DOHH2 (cell line): Measurements from ENCODE around the gene ZC3H7A.
A peak's percentile ranks its signal among the peaks of the same experiment; 100 is the strongest.

ENCODE experiments used
- H3F3A ChIP-seq: fragments of 200-600 bp; sonication (generic), shearing (Covaris generic); 2 replicates; pipeline ENCODE4 v1.6.0; 2016; ENCODE audit warnings: antibody characterized with exemption, mild to moderate bottlenecking; ENCODE audit not compliant: control insufficient read depth, insufficient read depth
- H3K27ac ChIP-seq: fragments of 200-600 bp; sonication (generic); 2 replicates; pipeline ENCODE4 v1.5.1; 2014; ENCODE audit warnings: low read depth, mild to moderate bottlenecking, low read length, moderate library complexity
- H3K27me3 ChIP-seq: fragments of 200-600 bp; sonication (generic); 2 replicates; pipeline ENCODE4 v1.6.1; 2014; ENCODE audit warnings: mild to moderate bottlenecking, low read length, mixed read lengths; ENCODE audit not compliant: control insufficient read depth
- H3K36me3 ChIP-seq: fragments of 200-600 bp; sonication (generic); 2 replicates; pipeline ENCODE4 v1.6.1; 2014; ENCODE audit warnings: mild to moderate bottlenecking, low read length, moderate library complexity, mixed read lengths; ENCODE audit not compliant: control insufficient read depth
- H3K4me1 ChIP-seq: fragments of 200-600 bp; sonication (generic); 2 replicates; pipeline ENCODE4 v1.6.1; 2014; ENCODE audit warnings: mild to moderate bottlenecking, low read length, mixed read lengths; ENCODE audit not compliant: control insufficient read depth
- H3K4me2 ChIP-seq: fragments of 200-600 bp; sonication (generic); 2 replicates; pipeline ENCODE4 v1.6.0; 2014; ENCODE audit warnings: mild to moderate bottlenecking, low read length, moderate library complexity
- H3K4me3 ChIP-seq: fragments of 200-600 bp; sonication (generic); 2 replicates; pipeline ENCODE4 v1.5.1; 2014; ENCODE audit warnings: mild to moderate bottlenecking, low read length, mixed read lengths
- H3K79me2 ChIP-seq: fragments of 200-600 bp; sonication (generic); 2 replicates; pipeline ENCODE4 v1.6.1; 2014; ENCODE audit warnings: mild to moderate bottlenecking, low read length, mixed read lengths; ENCODE audit not compliant: control insufficient read depth
- H3K9me2 ChIP-seq: fragments of 200-600 bp; sonication (generic); replicated peaks from 2 replicates; pipeline ENCODE4 v1.6.1; 2014; ENCODE audit warnings: mild to moderate bottlenecking, low read length, mixed read lengths; ENCODE audit not compliant: control insufficient read depth
- H3K9me3 ChIP-seq: fragments of 200-600 bp; sonication (generic); 2 replicates; pipeline ENCODE4 v1.6.1; 2014; ENCODE audit warnings: antibody characterized with exemption, low read length, mixed read lengths; ENCODE audit not compliant: control insufficient read depth, insufficient read depth
- H4K20me1 ChIP-seq: fragments of 200-600 bp; sonication (generic); 2 replicates; pipeline ENCODE4 v1.6.0; 2014; ENCODE audit warnings: low read depth, mild to moderate bottlenecking, antibody characterized with exemption, low read length, moderate library complexity; ENCODE audit not compliant: control insufficient read depth, insufficient read depth
- EZH2phosphoT487 ChIP-seq: fragments of 200-600 bp; sonication (generic); IDR thresholded peaks from 2 replicates; pipeline ENCODE4 v1.6.1; 2017; ENCODE audit warnings: borderline replicate concordance, mild to moderate bottlenecking, antibody characterized with exemption, low read length, moderate library complexity, mixed read lengths
- TF ChIP-seq, protein P1 (sequence below): fragments of 200-600 bp; sonication (generic); IDR thresholded peaks from one replicate; pipeline ENCODE4 v1.5.1; 2014; ENCODE audit warnings: antibody characterized with exemption, mild to moderate bottlenecking, low read depth, low read length; ENCODE audit not compliant: poor library complexity, severe bottlenecking

The ZC3H7A gene

DNA sequence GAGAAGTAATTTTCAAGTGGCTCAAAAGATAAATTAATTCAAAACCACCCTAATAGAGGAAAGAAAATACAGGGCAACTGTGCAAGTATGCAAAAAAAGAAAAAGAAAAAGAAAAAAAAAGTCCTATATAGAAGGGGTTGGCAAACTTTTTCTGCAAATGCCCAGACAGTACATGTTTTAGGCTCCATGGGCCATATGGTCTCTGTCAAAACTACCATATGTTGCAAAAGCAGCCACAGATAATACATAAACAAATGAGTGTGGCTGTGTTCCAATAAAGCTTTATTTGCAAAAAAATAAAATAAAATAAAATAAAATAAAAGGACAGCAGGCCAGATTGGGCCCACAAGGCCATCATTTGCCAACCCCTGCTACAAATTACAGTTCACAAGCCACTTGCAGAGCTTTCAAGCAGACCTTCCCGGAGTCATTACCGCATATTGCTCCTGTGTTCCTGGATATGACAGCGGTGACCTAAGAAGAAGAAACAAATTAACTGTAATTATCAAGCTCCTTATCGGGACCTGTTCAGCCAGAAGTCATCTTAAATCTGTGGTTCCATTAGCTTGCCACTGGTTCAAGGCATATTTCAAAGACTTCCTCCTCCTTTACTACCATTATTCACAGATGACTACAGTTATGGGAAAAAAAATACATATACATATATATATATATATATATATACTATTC, 15.9 kb downstream of the ZC3H7A start:
- no peaks in the 10 kb centered on the region for H4K20me1 ChIP-seq
- no peak for TF ChIP-seq EZH2phosphoT487
- TF ChIP-seq, protein P1, sequence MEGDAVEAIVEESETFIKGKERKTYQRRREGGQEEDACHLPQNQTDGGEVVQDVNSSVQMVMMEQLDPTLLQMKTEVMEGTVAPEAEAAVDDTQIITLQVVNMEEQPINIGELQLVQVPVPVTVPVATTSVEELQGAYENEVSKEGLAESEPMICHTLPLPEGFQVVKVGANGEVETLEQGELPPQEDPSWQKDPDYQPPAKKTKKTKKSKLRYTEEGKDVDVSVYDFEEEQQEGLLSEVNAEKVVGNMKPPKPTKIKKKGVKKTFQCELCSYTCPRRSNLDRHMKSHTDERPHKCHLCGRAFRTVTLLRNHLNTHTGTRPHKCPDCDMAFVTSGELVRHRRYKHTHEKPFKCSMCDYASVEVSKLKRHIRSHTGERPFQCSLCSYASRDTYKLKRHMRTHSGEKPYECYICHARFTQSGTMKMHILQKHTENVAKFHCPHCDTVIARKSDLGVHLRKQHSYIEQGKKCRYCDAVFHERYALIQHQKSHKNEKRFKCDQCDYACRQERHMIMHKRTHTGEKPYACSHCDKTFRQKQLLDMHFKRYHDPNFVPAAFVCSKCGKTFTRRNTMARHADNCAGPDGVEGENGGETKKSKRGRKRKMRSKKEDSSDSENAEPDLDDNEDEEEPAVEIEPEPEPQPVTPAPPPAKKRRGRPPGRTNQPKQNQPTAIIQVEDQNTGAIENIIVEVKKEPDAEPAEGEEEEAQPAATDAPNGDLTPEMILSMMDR = no peak
- H3K27me3 ChIP-seq = no peaks in the 10 kb centered on the region
- peak overlapping the region; percentile 95 for H3K4me2 ChIP-seq
- peaks cover 36% of the 10 kb centered on the region for H3F3A ChIP-seq
- peaks cover 54% of the 10 kb centered on the region for H3K4me1 ChIP-seq
- H3K79me2 ChIP-seq = peaks cover 58% of the 10 kb centered on the region
- H3K9me2 ChIP-seq = no peaks in the 10 kb centered on the region
- peak overlapping the region; percentile 91 for H3K27ac ChIP-seq
- no peaks in the 10 kb centered on the region for H3K9me3 ChIP-seq
- peaks cover 37% of the 10 kb centered on the region for H3K36me3 ChIP-seq
- H3K4me3 ChIP-seq = peak overlapping the region; percentile 33; the same call in 1 of the 2 replicates

DNA sequence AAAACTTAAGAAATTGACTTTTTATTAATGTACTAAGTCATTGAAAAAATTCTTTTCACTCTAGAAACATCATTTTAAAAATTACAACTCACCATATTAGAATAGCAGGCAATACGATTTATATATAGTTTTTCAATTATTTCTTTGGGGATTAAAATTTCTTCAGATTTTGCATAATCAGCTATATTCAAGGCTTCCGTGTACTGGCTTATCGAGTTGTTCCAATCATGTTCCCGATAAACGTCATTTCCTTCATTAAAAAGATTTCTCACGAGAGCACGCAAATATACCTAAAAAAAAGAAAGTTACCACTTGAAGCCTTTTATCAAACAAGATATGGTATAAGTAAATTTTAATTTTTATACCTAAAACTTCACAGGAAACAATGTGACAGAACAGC, 18.0 kb downstream of the ZC3H7A start:
- Histone ChIP-seq H3K27me3 (no peaks in the 10 kb centered on the region), H3K9me2 (no peaks in the 10 kb centered on the region), H3K36me3 (peaks cover 57% of the 10 kb centered on the region), H3K4me3 (no peak overlapping the region), H4K20me1 (no peaks in the 10 kb centered on the region), H3K9me3 (no peaks in the 10 kb centered on the region), H3K4me1 (peaks cover 46% of the 10 kb centered on the region), H3F3A (peaks cover 32% of the 10 kb centered on the region), H3K4me2 (no peak overlapping the region), H3K79me2 (peaks cover 45% of the 10 kb centered on the region), H3K27ac (no peak overlapping the region)
- no peak for TF ChIP-seq EZH2phosphoT487
- TF ChIP-seq, protein P1 = no peak

DNA sequence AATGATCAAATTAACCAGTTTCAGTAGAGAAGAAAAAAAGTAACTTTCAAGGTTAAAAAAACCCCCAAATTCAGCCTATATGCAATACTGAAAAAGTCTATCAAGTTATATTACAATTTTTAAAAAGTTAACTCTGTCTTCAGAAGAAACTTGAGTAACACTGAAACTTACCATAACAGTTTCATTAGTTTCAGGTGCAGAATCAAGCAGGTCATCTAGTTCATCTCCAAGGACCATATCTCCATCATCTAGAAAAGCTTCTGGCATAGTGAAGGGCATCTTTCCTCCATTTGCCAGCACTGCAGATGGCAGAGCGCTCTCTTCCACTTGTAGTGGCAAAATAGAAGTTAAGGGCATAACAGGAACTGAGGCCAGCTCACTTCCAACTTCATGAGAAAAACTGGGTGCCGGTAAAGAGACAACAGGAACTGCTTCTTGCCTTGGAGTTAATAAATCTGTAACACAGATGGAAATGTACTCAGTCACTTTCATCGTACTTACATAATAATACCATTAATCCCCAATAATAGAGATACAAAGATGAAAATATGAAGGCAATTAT, 22.9 kb downstream of the ZC3H7A start:
- TF ChIP-seq, protein P1 = no peak
- no peak for TF ChIP-seq EZH2phosphoT487
- peaks cover 39% of the 10 kb centered on the region for H3F3A ChIP-seq
- H3K79me2 ChIP-seq = peaks cover 14% of the 10 kb centered on the region; the same call in 1 of the 2 replicates
- H3K27me3 ChIP-seq = no peaks in the 10 kb centered on the region
- no peaks in the 10 kb centered on the region for H3K9me2 ChIP-seq
- H3K4me1 ChIP-seq = peaks cover 55% of the 10 kb centered on the region
- 0 out of 2 replicates have a peak overlapping the region, but pooled peaks have one; percentile 14 for H3K4me3 ChIP-seq
- H3K36me3 ChIP-seq = peaks cover 68% of the 10 kb centered on the region
- H4K20me1 ChIP-seq = no peaks in the 10 kb centered on the region
- H3K27ac ChIP-seq = peak overlapping the region; percentile 34; the same call in 1 of the 2 replicates
- peak overlapping the region; percentile 31; the same call in 1 of the 2 replicates for H3K4me2 ChIP-seq
- no peaks in the 10 kb centered on the region for H3K9me3 ChIP-seq
